Stomach (tissue), 4 donors: ENCODE data around the gene HSPG2.

Source experiments
- CTCF ChIP-seq, 7 experiments: fragments of 450-650 bp in 4 of 7; fragments of 200-600 bp in 3 of 7; sonication (generic) in 3 of 7; IDR thresholded peaks; one replicate each; pipeline ENCODE4 v1.5.1; 2016 to 2019; ENCODE audit warnings: antibody characterized with exemption in 7 of 7, control low read depth in 2 of 7, mild to moderate bottlenecking in 1 of 7
- EP300 ChIP-seq: sonication (generic); formaldehyde crosslinking; IDR thresholded peaks from one replicate; pipeline ENCODE4 v1.6.1; 2017; ENCODE audit warnings: antibody characterized with exemption
- POLR2AphosphoS5 ChIP-seq, 3 donors: sonication (generic); formaldehyde crosslinking; IDR thresholded peaks; one replicate each; pipeline ENCODE4 v1.6.1; 2016; ENCODE audit warnings: antibody characterized with exemption in 3 of 3

GRCh38 chr1:21853131-21853427, 84.0 kb downstream of the HSPG2 start:
- TF ChIP-seq CTCF (IDR thresholded peaks at IDR 0.05), result no peak
- no peak for TF ChIP-seq EP300
- no peak for TF ChIP-seq POLR2AphosphoS5 (IDR thresholded peaks at IDR 0.05)
